HCT116 (cell line): ENCODE measurements around the gene VSX2. TPM values are rescaled to one million over a fixed set of nuclear protein-coding genes. Genes with fewer than 3 reads are reported as not detected.

Experiments used
- ATAC-seq: fragments of 200-7000 bp; cut with Tn5 transposase; 2 replicates; pipeline ENCODE4 v1.9.1; 2020; ENCODE audit warnings: mild to moderate bottlenecking, moderate library complexity
- BruUV-seq: library from RNA; stranded (reverse); fragments of 400-500 nt; replicated peaks from 2 replicates; lab custom pipeline; 2021; lab: Mats Ljungman, UMichigan
- CTCF ChIA-PET: fragments of 300-600 bp; sonication (Branson Sonifier 250); formaldehyde crosslinking; loops from one replicate; lab custom pipeline; 2021; ENCODE audit warnings: antibody characterized with exemption; lab: Charles Lee
- POLR2A ChIA-PET: fragments of 300-600, 350-600 bp; sonication (Branson Sonifier 250); formaldehyde crosslinking; loops from one replicate; lab custom pipeline; 2021; ENCODE audit warnings: antibody characterized with exemption; lab: Charles Lee
- RAD21 ChIA-PET, 2 experiments: fragments of 300-600 bp; sonication (Branson Sonifier 250); formaldehyde crosslinking; loops; one replicate each; lab custom pipeline; 2023; ENCODE audit warnings: low total read pairs in 2 of 2; ENCODE audit not compliant: uncharacterized antibody in 2 of 2, unreplicated experiment in 2 of 2, low non-redundant PET in 1 of 2; lab: Charles Lee
- DNase-seq: peaks from one replicate; pipeline ENCODE4 v3.0.0-alpha.2; 2010; ENCODE audit warnings: low read depth, low spot score
- H2AFZ ChIP-seq: fragments of 200-600 bp; shearing (Covaris generic), sonication (generic); 2 replicates; pipeline ENCODE4 v1.6.1; 2017; ENCODE audit warnings: low read depth, mixed run types, mixed read lengths, antibody characterized with exemption, low read length; ENCODE audit not compliant: poor library complexity, severe bottlenecking
- H3K27ac ChIP-seq: 2 replicates; pipeline ENCODE4 v1.5.1; 2012; ENCODE audit warnings: low read depth, low read length
- H3K27me3 ChIP-seq: fragments of 200-600 bp; sonication (generic); 2 replicates; pipeline ENCODE4 v1.6.1; 2016; ENCODE audit warnings: mixed run types, low read length, mixed read lengths; ENCODE audit not compliant: insufficient read depth
- H3K36me3 ChIP-seq, 2 experiments: fragments of 200-500 bp in 1 of 2; fragments of 200-600 bp in 1 of 2; sonication (Bioruptor generic) in 1 of 2; sonication (generic) in 1 of 2; 2 replicates each; pipeline versions ENCODE4 v1.5.1 to v1.6.1; 2014 to 2016; ENCODE audit warnings: low read length in 2 of 2, inconsistent platforms in 1 of 2, mixed read lengths in 1 of 2, mixed run types in 1 of 2; ENCODE audit not compliant: insufficient read depth in 2 of 2, control insufficient read depth in 1 of 2
- H3K4me1 ChIP-seq, 2 experiments: fragments of 200-600 bp in 1 of 2; sonication (generic) in 1 of 2; 2 replicates each; pipeline versions ENCODE4 v1.5.1 to v1.6.1; 2012 to 2017; ENCODE audit warnings: low read length in 2 of 2, inconsistent platforms in 1 of 2, mild to moderate bottlenecking in 1 of 2, mixed read lengths in 1 of 2, mixed run types in 1 of 2, moderate library complexity in 1 of 2; ENCODE audit not compliant: insufficient read depth in 2 of 2, control insufficient read depth in 1 of 2
- H3K4me2 ChIP-seq: fragments of 200-600 bp; sonication (generic); 2 replicates; pipeline ENCODE4 v1.6.1; 2017; ENCODE audit warnings: mixed run types, low read length, mixed read lengths
- H3K4me3 ChIP-seq, 2 experiments: fragments of 200-600 bp in 1 of 2; sonication (generic) in 1 of 2; replicated peaks in 1 of 2; 2 replicates each; pipeline ENCODE4 v1.5.1; 2011 to 2016; ENCODE audit warnings: low read length in 2 of 2, control low read depth in 1 of 2, low read depth in 1 of 2, mild to moderate bottlenecking in 1 of 2, mixed read lengths in 1 of 2, mixed run types in 1 of 2
- H3K79me2 ChIP-seq: fragments of 200-600 bp; sonication (generic); 2 replicates; pipeline ENCODE4 v1.6.1; 2017; ENCODE audit warnings: mild to moderate bottlenecking, mixed run types, low read length, moderate library complexity, mixed read lengths; ENCODE audit not compliant: insufficient read depth
- H3K9ac ChIP-seq: fragments of 200-600 bp; sonication (generic); 2 replicates; pipeline ENCODE4 v1.6.1; 2016; ENCODE audit warnings: low read length, mixed read lengths
- H3K9me2 ChIP-seq: fragments of 200-600 bp; sonication (generic), shearing (Covaris generic); 2 replicates; pipeline ENCODE4 v1.6.1; 2017; ENCODE audit warnings: mixed run types, mild to moderate bottlenecking, moderate library complexity; ENCODE audit not compliant: insufficient read depth
- H3K9me3 ChIP-seq, 2 experiments: fragments of 200-500 bp in 1 of 2; fragments of 200-600 bp in 1 of 2; sonication (Bioruptor generic) in 1 of 2; sonication (generic) in 1 of 2; 2 replicates each; pipeline ENCODE4 v1.6.1; 2014 to 2017; ENCODE audit warnings: low read length in 2 of 2, mixed read lengths in 2 of 2, inconsistent platforms in 1 of 2, low read depth in 1 of 2, mild to moderate bottlenecking in 1 of 2, mixed run types in 1 of 2, moderate library complexity in 1 of 2; ENCODE audit not compliant: control insufficient read depth in 1 of 2, insufficient read depth in 1 of 2
- H4K20me1 ChIP-seq: fragments of 200-600 bp; sonication (generic), shearing (Covaris generic); 2 replicates; pipeline ENCODE4 v1.6.1; 2017; ENCODE audit warnings: mixed run types, mild to moderate bottlenecking, moderate library complexity; ENCODE audit not compliant: insufficient read depth
- CBX3 ChIP-seq: IDR thresholded peaks from 2 replicates; pipeline ENCODE4 v1.6.1; 2012; ENCODE audit warnings: low read depth
- CEBPB ChIP-seq: IDR thresholded peaks from 2 replicates; pipeline ENCODE4 v1.6.1; 2012; ENCODE audit warnings: low read depth
- EGR1 ChIP-seq: IDR thresholded peaks from 2 replicates; pipeline ENCODE4 v1.6.1; 2012; ENCODE audit warnings: low read depth
- EZH2phosphoT487 ChIP-seq: fragments of 200-600 bp; IDR thresholded peaks from 2 replicates; pipeline ENCODE4 v1.6.1; 2018; ENCODE audit warnings: antibody characterized with exemption, borderline replicate concordance
- FOSL1 ChIP-seq: IDR thresholded peaks from 2 replicates; pipeline ENCODE4 v1.6.1; 2012; ENCODE audit warnings: low read depth
- MAX ChIP-seq: IDR thresholded peaks from 2 replicates; pipeline ENCODE4 v1.6.1; 2012
- POLR2AphosphoS5 ChIP-seq: IDR thresholded peaks from 2 replicates; pipeline ENCODE4 v1.6.1; 2011; ENCODE audit warnings: mild to moderate bottlenecking, low read depth, low read length, moderate library complexity
- RAD21 ChIP-seq: IDR thresholded peaks from 2 replicates; pipeline ENCODE4 v1.6.1; 2012; ENCODE audit warnings: low read depth, mild to moderate bottlenecking
- REST ChIP-seq: IDR thresholded peaks from 2 replicates; pipeline ENCODE4 v1.6.1; 2012; ENCODE audit warnings: low read depth
- SP1 ChIP-seq: IDR thresholded peaks from 2 replicates; pipeline ENCODE4 v1.6.1; 2012; ENCODE audit warnings: low read depth
- TCF7L2 ChIP-seq: IDR thresholded peaks from 2 replicates; pipeline ENCODE4 v1.7.0; 2011; ENCODE audit warnings: borderline replicate concordance, inconsistent platforms; ENCODE audit not compliant: insufficient read depth, insufficient read length; ENCODE audit errors: extremely low read depth
- ZNF274 ChIP-seq: fragments of 200-500 bp; sonication (Bioruptor generic); IDR thresholded peaks from 2 replicates; pipeline ENCODE4 v1.6.1; 2014; ENCODE audit warnings: mild to moderate bottlenecking, low read depth, low read length, inconsistent platforms
- intact Hi-C: fragments of 100-400 bp; cut with micrococcal nuclease; formaldehyde crosslinking; loops from 2 replicates; pipeline ENCODE4 v1.10.0; 2022
- total RNA-seq: library from RNA; stranded (reverse); gene quantifications from one replicate; pipeline ENCODE4 v1.2.1, GENCODE V29; 2021; ENCODE audit not compliant: unreplicated experiment
- TF ChIP-seq, protein P1 (sequence below): IDR thresholded peaks from 2 replicates; pipeline ENCODE4 v1.6.1; 2011; ENCODE audit warnings: mild to moderate bottlenecking, low read length, moderate library complexity; ENCODE audit not compliant: insufficient replicate concordance; ENCODE audit errors: extremely low read depth
- TF ChIP-seq, protein P2 (sequence below): IDR thresholded peaks from 2 replicates; pipeline ENCODE4 v1.6.1; 2012

Gene VSX2
- total RNA-seq, 1 experiment from 2014 or later: not detected

DNA sequence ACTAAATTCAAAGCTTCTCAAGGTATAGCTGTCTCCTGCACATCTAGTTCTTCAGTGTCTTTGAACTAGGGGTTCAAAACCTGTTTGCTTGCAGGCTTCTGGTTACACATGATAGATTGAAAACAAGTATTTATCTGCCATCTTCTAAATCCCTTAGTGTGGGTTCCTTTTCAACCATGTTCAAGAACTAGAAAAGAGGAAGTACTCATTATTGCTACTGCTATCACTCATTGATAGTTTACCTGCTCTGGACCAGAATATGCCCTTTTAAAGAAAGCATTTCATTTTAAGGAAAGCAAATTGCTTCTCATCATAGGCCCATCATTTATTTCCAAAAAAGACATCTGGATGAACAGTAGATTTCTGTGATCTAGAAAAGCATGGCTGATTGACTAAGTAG lies 37.1 kb upstream of the VSX2 start:
- RAD21 ChIA-PET: no interaction called here
- no peak overlapping the region for H3K4me2 ChIP-seq
- intact Hi-C loops: loop anchor here (10.0 kb wide), 1 partner anchor 273 kb away; no protein-coding TSS in a partner anchor
- no peaks in the 10 kb centered on the region for H3K9me3 ChIP-seq
- BruUV-seq: no TSS peak
- POLR2A ChIA-PET: no interaction called here
- no peaks in the 10 kb centered on the region; a peak in 1 of 4 replicates for H3K36me3 ChIP-seq
- no peak for TF ChIP-seq ZNF274
- TF ChIP-seq, protein P1, sequence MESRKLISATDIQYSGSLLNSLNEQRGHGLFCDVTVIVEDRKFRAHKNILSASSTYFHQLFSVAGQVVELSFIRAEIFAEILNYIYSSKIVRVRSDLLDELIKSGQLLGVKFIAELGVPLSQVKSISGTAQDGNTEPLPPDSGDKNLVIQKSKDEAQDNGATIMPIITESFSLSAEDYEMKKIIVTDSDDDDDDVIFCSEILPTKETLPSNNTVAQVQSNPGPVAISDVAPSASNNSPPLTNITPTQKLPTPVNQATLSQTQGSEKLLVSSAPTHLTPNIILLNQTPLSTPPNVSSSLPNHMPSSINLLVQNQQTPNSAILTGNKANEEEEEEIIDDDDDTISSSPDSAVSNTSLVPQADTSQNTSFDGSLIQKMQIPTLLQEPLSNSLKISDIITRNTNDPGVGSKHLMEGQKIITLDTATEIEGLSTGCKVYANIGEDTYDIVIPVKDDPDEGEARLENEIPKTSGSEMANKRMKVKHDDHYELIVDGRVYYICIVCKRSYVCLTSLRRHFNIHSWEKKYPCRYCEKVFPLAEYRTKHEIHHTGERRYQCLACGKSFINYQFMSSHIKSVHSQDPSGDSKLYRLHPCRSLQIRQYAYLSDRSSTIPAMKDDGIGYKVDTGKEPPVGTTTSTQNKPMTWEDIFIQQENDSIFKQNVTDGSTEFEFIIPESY: no peak
- TF ChIP-seq REST: no peak
- TF ChIP-seq SP1: no peak
- TF ChIP-seq POLR2AphosphoS5: no peak
- TF ChIP-seq EZH2phosphoT487: no peak
- no peak for TF ChIP-seq CBX3
- TF ChIP-seq MAX: no peak
- TF ChIP-seq, protein P2, sequence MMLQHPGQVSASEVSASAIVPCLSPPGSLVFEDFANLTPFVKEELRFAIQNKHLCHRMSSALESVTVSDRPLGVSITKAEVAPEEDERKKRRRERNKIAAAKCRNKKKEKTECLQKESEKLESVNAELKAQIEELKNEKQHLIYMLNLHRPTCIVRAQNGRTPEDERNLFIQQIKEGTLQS: no peak
- TF ChIP-seq FOSL1: no peak
- TF ChIP-seq RAD21: no peak
- no peak for TF ChIP-seq EGR1
- TF ChIP-seq TCF7L2: no peak
- TF ChIP-seq CEBPB: no peak
- no peak for DNase-seq
- no peak overlapping the region for H3K9ac ChIP-seq
- H4K20me1 ChIP-seq: no peaks in the 10 kb centered on the region
- ATAC-seq: no peak
- H3K4me3 ChIP-seq: no peak overlapping the region
- no peaks in the 10 kb centered on the region for H3K4me1 ChIP-seq
- H3K9me2 ChIP-seq: no peaks in the 10 kb centered on the region
- no peaks in the 10 kb centered on the region for H3K27me3 ChIP-seq
- CTCF ChIA-PET: no interaction called here
- no peaks in the 10 kb centered on the region for H3K79me2 ChIP-seq
- H2AFZ ChIP-seq: no peak overlapping the region
- no peak overlapping the region for H3K27ac ChIP-seq
